ENCODE results near the gene IRF2BP1.
"Not testable (repeated sequence)": the region's sequence is repeated elsewhere in the genome, so short reads cannot be mapped to it uniquely, and the experiment has no call there.

IRF2BP1 gene

GRCh38 chr19:45882652-45883585 lies 3.0 kb downstream of the IRF2BP1 start:
- FAIRE-seq (no peak), DNase-seq (ENCODE audit: low spot score) (peak; percentile 48)

GRCh38 chr19:45881909-45882528 lies 3.9 kb downstream of the IRF2BP1 start:
- FAIRE-seq (no peak), DNase-seq (ENCODE audit: low spot score) (no peak)

DNA sequence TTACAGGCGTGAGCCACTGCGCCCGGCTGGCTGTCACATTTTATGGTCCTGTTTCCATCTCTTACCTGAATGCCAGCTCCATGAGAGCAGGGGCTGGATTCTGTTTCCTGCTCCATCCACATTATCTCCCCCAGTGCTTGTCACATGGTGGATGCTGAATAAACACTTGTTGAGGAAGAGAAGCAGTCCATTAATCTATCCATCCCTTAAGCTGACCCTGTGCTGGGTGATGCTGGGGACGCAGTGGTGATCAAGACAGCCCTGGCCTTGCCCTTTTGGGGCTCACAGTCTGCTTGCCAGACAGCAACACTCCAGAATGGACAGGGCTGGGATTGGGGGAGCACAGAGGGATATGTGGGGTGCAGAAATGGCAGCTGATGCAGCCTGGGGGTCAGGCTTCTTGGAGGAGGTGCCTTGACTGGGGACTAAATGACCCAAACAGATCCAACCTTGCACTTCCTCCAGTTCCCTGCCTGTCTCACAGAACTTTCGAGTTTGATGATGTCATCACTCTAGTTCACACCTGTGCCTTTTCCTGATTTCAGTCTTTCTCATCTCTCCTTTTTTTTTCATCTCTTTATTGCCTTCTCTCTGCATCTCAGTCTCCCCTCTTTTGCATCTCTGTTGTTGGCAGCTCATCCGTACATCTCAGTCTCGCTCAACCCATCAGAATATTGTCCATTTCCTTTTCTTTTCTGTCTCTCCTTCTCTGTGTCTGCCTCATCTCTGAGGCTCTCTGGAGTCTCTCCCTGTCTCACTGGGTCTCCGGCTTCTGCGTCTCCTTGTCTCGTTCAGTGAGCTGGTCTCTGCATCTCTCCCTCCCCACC lies 4.6 kb downstream of the IRF2BP1 start:
- FAIRE-seq: no peak

DNA sequence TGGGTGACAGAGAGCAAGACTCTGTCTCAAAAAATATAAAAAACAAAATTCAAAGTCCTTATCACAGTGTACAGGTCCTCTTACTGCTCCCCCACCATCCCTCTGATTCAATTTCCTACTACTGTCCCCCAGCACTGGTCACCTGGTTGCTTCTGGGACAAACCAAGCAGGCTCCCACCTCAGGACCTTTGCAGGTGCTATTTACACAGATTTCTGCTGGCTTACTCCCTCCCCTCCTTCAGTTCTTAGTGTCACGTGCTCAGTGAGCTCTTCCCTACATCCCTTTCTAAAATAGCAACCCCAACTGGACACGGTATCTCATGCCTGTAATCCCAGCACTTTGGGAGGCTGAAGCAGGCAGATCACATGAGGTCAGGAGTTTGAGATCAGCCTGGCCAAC lies 6.0 kb downstream of the IRF2BP1 start:
- no peak for FAIRE-seq
- no peak for DNase-seq (ENCODE audit: low spot score)

More for the DNA sequence above, 4.6 kb downstream of the IRF2BP1 start:
- DNase-seq (ENCODE audit: low spot score): no peak

- FAIRE-seq: no peak
- DNase-seq (ENCODE audit: low spot score): no peak
These were observed 6.9 kb downstream of the IRF2BP1 start for GRCh38 chr19:45879055-45879454.

DNA sequence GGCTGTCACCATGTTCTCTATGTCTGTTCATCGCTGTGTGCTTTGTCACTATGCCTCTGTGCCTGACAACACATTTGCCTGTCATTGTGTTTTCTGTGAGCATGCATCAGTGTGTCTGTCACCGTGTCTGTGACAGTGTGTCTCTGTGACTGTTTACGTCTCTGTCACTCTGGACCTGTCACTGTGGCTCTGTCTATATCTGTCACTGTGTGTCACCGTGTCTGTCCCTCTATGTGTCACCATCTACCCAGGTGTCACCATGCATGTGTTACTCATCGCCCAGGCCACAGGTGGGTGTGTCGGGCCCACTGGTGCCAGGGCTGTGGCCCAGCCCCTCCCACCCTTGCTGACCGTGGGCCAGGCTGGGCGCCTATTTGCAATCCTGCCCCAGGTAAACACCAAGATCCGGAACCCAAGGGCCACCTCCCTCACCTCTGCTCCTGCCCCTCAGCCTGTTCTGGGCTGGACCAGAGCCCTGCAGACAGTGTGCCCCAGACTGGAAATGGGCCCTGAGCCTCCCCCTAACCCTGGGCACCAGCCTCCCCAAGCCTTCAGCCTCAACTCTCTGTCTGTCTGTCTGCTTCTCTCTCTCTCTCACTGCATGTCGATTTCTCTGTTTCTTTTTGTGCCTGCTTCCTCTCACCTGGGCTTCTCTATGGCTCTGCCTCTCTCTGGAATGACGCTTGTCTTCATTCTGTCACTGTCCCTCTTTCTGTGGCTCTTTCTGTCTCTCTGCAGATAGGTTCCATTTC lies 7.7 kb downstream of the IRF2BP1 start:
- FAIRE-seq (no peak), DNase-seq (ENCODE audit: low spot score) (no peak)

GRCh38 chr19:45876411-45877197 lies 9.3 kb downstream of the IRF2BP1 start:
- DNase-seq (ENCODE audit: low spot score) (no peak), FAIRE-seq (no peak)

DNA sequence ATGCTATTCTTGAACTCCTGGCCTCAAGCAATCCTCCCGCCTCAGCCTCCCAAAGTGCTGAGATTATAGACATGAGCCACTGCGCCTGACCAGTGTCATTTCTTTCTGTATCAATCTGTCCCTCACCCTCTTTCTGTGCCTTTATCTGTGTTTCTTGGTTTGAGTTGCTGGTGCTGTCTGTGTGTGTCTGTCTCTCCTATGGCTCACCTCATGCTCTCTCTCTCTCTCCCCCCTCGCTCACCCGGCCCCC lies 9.9 kb downstream of the IRF2BP1 start:
- DNase-seq (ENCODE audit: low spot score): no peak
- FAIRE-seq: no peak

GRCh38 chr19:45874620-45874966 lies 11.3 kb downstream of the IRF2BP1 start:
- FAIRE-seq: no peak
- no peak for DNase-seq (ENCODE audit: low spot score)

- no peak for FAIRE-seq
These were observed 12.6 kb downstream of the IRF2BP1 start for GRCh38 chr19:45873219-45873772.

DNA sequence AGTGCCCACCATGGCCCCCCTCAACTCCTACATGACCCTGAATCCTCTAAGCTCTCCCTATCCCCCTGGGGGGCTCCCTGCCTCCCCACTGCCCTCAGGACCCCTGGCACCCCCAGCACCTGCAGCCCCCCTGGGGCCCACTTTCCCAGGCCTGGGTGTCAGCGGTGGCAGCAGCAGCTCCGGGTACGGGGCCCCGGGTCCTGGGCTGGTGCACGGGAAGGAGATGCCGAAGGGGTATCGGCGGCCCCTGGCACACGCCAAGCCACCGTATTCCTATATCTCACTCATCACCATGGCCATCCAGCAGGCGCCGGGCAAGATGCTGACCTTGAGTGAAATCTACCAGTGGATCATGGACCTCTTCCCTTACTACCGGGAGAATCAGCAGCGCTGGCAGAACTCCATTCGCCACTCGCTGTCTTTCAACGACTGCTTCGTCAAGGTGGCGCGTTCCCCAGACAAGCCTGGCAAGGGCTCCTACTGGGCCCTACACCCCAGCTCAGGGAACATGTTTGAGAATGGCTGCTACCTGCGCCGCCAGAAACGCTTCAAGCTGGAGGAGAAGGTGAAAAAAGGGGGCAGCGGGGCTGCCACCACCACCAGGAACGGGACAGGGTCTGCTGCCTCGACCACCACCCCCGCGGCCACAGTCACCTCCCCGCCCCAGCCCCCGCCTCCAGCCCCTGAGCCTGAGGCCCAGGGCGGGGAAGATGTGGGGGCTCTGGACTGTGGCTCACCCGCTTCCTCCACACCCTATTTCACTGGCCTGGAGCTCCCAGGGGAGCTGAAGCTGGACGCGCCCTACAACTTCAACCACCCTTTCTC lies 13.6 kb downstream of the IRF2BP1 start:
- DNase-seq (ENCODE audit: low spot score) (no peak), FAIRE-seq (no peak)

More at GRCh38 chr19:45873219-45873772, 12.6 kb downstream of the IRF2BP1 start:
- no peak for DNase-seq (ENCODE audit: low spot score)

- FAIRE-seq (no peak), DNase-seq (ENCODE audit: low spot score) (no peak)
These were observed 15.1 kb downstream of the IRF2BP1 start for GRCh38 chr19:45870798-45871197.

DNA sequence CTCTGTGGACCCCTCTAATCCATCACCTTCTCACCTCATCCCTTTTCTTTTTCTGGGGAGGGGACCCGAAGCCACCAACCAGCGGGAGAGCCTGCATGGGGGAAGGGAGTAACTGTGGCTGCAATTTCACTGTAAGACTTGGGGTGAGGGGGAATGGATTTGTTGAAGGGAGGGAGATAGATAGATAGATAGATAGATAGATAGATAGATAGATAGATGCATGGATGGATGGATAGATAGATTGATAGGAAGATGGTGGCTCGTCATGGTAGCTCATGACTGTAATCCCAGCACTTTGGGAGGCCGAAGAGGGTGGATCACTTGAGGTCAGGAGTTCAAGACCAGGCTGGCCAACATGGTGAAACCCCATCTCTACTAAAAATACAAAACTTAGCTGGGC lies 18.7 kb downstream of the IRF2BP1 start:
- not testable (repeated sequence) for FAIRE-seq; DNase-seq (ENCODE audit: low spot score)

DNA sequence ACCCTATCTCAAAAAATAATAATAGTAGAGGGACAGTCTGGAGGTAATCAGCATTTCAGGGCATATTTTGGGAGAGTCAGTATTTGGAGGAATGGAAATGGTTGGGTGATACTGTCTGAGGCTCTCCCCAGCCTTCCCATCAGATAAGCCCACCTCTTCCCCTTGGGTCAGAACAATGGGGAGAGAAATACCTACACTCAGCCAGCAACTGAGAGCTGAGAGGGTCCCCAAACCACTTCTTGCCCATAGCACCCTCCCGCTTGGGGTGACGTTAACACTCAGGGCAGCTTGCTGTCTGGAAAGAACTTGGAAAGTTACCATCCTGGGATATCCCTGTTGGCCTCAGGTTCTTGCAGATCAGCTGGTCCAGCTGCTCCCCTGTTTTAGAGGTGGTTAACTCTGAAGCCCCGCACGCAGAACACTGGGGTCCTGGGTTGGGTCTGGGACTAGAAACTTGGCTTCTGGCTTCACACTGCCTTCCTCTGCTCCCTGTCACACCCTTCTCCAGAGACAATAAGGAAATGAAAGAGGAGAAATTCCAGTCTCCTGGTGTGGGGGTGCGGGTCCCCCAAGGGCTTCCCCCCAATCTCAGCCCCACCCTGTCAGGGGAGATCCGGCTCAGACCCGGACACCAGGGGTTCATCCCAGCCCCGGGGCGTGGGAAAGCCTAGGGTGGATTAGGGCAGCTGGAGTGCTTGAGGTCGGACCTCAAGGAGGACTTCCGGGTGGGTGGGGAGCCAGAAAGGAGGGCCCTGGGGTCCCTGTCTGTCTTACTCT lies 19.4 kb downstream of the IRF2BP1 start:
- DNase-seq (ENCODE audit: low spot score): no peak
- no peak for FAIRE-seq

DNA sequence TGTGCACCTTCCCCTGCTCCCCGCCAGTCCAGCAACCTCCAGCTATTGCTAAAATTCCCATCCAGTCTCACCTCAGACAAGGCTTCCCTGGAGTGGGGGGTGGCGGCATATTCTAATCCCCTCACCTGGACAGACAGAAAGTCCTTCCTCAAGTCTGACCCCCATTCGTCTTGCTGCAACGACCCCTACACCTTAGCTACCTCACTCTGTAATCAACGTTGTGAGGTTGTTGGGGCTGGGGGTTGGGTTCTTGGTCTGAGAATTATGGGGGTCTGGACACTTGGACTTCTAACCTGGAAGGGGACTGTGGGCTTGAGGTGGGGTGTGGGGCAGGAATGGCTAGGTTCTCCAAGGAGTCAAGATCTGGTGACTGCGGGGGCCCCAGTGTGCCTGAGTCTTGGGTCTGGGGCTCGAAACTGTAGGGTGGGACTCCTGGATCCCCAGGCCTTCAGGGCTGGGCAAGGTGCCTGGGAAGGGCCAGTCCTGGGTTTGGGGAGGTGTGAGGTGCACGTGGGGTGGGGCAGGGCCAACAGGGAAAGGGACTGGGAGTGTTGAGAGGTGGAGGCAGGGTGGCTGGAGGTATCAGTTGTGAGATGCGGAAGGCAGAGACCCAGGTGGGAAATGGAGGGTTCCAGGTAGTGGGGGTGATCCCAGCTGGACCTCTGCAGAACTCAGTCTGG lies 20.5 kb downstream of the IRF2BP1 start:
- DNase-seq (ENCODE audit: low spot score) (no peak), FAIRE-seq (no peak)

DNA sequence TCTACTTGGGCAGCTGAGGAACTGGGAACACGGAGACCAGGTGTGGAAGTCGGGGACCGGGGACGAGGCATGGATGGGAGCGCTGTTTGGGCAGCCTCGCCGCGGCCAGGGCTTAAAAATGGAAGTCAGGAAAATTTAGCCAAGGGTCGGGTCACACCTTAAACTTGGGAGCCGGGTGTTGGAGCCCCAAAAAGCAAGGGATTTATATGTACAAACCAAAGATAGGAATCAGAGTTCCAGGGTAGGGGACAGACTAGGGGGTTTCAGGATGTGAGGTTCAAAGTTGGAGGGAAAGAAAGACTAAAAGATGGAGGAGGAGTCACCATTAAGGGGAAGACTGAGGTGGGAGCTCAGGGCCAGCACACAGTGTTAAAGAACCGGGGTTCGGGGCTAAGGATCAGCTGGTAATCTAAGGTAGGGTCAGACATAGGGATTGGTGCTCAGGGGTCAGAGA lies 21.3 kb downstream of the IRF2BP1 start:
- no peak for DNase-seq (ENCODE audit: low spot score)

DNA sequence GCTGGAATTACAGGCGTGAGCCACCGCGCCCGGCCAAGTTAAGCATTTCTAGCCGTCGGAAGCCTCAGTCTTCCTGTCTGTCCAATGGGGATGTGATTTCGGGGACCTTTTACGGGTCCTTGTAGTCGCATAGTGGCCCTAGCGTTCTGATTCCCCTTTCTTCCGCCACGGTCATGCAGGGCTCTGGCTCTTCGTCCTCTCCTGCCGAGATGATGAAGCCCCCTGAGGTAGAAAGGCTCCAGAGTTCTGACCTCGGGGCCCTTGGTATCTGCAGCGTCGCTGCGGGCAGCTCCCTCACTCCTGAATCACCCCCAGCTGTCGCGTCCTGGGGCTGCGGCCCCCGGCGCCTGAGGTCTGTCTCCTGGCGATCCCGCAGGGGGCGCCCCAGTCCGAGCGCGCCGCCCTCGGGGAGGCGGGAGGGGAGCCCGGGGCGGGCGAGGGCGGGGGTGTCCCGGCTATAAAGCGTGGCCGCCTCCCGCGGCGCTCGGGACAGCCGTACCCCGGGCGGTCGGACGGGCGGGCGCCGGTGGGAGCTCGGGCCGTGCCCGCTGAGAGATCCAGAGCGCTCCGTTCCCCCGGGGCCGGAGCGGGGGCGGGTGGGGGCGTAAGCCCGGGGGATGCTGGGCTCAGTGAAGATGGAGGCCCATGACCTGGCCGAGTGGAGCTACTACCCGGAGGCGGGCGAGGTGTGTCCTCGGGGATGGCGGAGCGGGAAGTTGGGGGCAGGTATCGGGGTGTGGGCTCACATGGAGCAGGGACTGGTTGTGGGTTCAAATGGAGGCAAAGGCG lies 21.9 kb downstream of the IRF2BP1 start, which contains the start of gene FOXA3:
Gene FOXA3 (plus strand): TSS at position 487 of the 789 bp plus-strand sequence. CDS start 131 bp downstream, at position 618.
- DNase-seq (ENCODE audit: low spot score) (peak; percentile 7), FAIRE-seq (no peak)

More for the DNA sequence above, 21.3 kb downstream of the IRF2BP1 start:
- no peak for FAIRE-seq
